GM23338 (cell line): ENCODE results near the gene SLC25A26.

Experiments used
- EZH2 ChIP-seq: fragments of 200-600 bp; sonication (generic); IDR thresholded peaks from one replicate; pipeline ENCODE4 v1.8.0; 2017; ENCODE audit warnings: antibody characterized with exemption, mild to moderate bottlenecking, low read depth; ENCODE audit not compliant: unreplicated experiment
- EZH2phosphoT487 ChIP-seq: fragments of 200-600 bp; sonication (generic); IDR thresholded peaks from one replicate; pipeline ENCODE4 v1.8.1; 2018; ENCODE audit warnings: antibody characterized with exemption; ENCODE audit not compliant: unreplicated experiment
- JUNB ChIP-seq: IDR thresholded peaks from one replicate; pipeline ENCODE4 v1.6.1; 2016; ENCODE audit warnings: antibody characterized with exemption; ENCODE audit not compliant: unreplicated experiment
- NANOG ChIP-seq: IDR thresholded peaks from 2 replicates; pipeline ENCODE4 v1.6.1; 2016; ENCODE audit warnings: antibody characterized with exemption, borderline replicate concordance
- POLR2AphosphoS5 ChIP-seq: IDR thresholded peaks from 2 replicates; pipeline ENCODE4 v1.6.1; 2016; ENCODE audit warnings: antibody characterized with exemption, low read depth
- ZNF331 ChIP-seq: fragments of 250-450 bp; sonication (Bioruptor Pico); IDR thresholded peaks from 2 replicates; pipeline ENCODE4 v1.5.0; 2020; ENCODE audit warnings: low read depth, mild to moderate bottlenecking, moderate library complexity
- TF ChIP-seq, protein P1 (sequence below), 2 experiments: fragments of 200-600 bp in 1 of 2; sonication (generic) in 1 of 2; conservative IDR thresholded peaks; 2 replicates each; pipeline versions ENCODE4 v1.5.1 to v1.6.1; 2016 to 2017; ENCODE audit warnings: antibody characterized with exemption in 2 of 2, low read depth in 2 of 2, mild to moderate bottlenecking in 2 of 2, moderate library complexity in 1 of 2
- TF ChIP-seq, protein P2 (sequence below): IDR thresholded peaks from one replicate; pipeline ENCODE4 v1.6.1; 2018; ENCODE audit warnings: antibody characterized with exemption; ENCODE audit not compliant: unreplicated experiment

DNA sequence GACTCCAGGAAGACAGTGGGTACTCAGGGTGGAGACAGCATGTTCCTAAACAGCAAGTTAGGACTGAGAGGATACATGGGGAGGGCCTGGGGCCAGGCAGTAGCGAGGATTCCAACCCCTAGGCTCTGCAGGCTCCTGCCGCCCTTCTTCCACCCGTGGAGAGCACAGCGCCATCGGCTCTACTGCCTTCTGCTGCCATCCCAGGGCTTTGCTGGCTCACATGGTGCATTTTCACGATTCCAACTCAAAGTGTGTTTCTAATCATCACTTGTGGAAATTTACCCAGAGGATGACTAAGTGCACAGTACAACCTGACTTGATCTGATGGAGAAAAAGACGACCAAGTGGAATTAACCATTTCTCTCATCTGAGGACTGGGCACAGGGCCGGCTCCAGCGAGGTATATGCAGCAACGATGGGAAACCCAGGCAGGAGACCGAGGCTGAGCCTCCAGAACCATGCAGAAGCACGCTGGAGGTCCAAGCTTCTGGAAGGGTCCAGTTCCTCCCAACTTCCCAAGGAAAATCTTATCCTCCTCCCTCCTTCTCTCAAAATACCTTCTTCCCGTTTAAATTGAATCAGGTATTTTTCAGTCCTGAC, 175.5 kb downstream of the SLC25A26 start:
- TF ChIP-seq, protein P1, sequence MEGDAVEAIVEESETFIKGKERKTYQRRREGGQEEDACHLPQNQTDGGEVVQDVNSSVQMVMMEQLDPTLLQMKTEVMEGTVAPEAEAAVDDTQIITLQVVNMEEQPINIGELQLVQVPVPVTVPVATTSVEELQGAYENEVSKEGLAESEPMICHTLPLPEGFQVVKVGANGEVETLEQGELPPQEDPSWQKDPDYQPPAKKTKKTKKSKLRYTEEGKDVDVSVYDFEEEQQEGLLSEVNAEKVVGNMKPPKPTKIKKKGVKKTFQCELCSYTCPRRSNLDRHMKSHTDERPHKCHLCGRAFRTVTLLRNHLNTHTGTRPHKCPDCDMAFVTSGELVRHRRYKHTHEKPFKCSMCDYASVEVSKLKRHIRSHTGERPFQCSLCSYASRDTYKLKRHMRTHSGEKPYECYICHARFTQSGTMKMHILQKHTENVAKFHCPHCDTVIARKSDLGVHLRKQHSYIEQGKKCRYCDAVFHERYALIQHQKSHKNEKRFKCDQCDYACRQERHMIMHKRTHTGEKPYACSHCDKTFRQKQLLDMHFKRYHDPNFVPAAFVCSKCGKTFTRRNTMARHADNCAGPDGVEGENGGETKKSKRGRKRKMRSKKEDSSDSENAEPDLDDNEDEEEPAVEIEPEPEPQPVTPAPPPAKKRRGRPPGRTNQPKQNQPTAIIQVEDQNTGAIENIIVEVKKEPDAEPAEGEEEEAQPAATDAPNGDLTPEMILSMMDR (conservative IDR thresholded peaks at IDR 0.05; ENCODE audit: low read depth in 2 of 2) = no peak
- no peak for TF ChIP-seq ZNF331
- TF ChIP-seq JUNB = no peak
- no peak for TF ChIP-seq POLR2AphosphoS5
- no peak for TF ChIP-seq EZH2
- no peak for TF ChIP-seq NANOG
- TF ChIP-seq, protein P2, sequence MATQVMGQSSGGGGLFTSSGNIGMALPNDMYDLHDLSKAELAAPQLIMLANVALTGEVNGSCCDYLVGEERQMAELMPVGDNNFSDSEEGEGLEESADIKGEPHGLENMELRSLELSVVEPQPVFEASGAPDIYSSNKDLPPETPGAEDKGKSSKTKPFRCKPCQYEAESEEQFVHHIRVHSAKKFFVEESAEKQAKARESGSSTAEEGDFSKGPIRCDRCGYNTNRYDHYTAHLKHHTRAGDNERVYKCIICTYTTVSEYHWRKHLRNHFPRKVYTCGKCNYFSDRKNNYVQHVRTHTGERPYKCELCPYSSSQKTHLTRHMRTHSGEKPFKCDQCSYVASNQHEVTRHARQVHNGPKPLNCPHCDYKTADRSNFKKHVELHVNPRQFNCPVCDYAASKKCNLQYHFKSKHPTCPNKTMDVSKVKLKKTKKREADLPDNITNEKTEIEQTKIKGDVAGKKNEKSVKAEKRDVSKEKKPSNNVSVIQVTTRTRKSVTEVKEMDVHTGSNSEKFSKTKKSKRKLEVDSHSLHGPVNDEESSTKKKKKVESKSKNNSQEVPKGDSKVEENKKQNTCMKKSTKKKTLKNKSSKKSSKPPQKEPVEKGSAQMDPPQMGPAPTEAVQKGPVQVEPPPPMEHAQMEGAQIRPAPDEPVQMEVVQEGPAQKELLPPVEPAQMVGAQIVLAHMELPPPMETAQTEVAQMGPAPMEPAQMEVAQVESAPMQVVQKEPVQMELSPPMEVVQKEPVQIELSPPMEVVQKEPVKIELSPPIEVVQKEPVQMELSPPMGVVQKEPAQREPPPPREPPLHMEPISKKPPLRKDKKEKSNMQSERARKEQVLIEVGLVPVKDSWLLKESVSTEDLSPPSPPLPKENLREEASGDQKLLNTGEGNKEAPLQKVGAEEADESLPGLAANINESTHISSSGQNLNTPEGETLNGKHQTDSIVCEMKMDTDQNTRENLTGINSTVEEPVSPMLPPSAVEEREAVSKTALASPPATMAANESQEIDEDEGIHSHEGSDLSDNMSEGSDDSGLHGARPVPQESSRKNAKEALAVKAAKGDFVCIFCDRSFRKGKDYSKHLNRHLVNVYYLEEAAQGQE = no peak
- no peak for TF ChIP-seq EZH2phosphoT487
